GM12878 (cell line): Measurements from ENCODE around the gene POU3F2. TPM values are rescaled to one million over a fixed set of nuclear protein-coding genes. Genes with fewer than 3 reads are reported as not detected.

Experiments used
- ATAC-seq: fragments of 200-7000 bp; cut with Tn5 transposase; 3 replicates; pipeline ENCODE4 v1.9.1; 2020; ENCODE audit warnings: mild to moderate bottlenecking, moderate library complexity
- BruUV-seq: library from RNA; stranded (reverse); fragments of 400-500 nt; replicated peaks from 2 replicates; lab custom pipeline; 2021; lab: Mats Ljungman, UMichigan
- CTCF ChIA-PET: fragments of 300-600 bp; sonication (Branson Sonifier 250); formaldehyde crosslinking; extraction: SDS; loops from one replicate; lab custom pipeline; 2021; ENCODE audit warnings: inconsistent platforms; lab: Yijun Ruan, JAX
- POLR2A ChIA-PET: fragments of 350-600 bp; formaldehyde crosslinking; extraction: SDS; loops from one replicate; lab custom pipeline; 2021; ENCODE audit warnings: inconsistent platforms; lab: Charles Lee
- RAD21 ChIA-PET: fragments of 300-600 bp; sonication (Branson Sonifier 250); formaldehyde crosslinking; loops from one replicate; lab custom pipeline; 2023; ENCODE audit warnings: antibody characterized with exemption; ENCODE audit not compliant: unreplicated experiment; lab: Charles Lee
- SMC1A ChIA-PET: fragments of 300-600 bp; sonication (Branson Sonifier 250); formaldehyde crosslinking; loops from one replicate; lab custom pipeline; 2023; ENCODE audit not compliant: unreplicated experiment, uncharacterized antibody; lab: Charles Lee
- DNase-seq: peaks from one replicate; pipeline ENCODE4 v3.0.0-alpha.2; 2011; ENCODE audit warnings: low read depth, low spot score
- FAIRE-seq: peaks from 3 replicates; lab custom pipeline; 2011; peaks lifted over from hg19 to GRCh38; lab: Jason Lieb, UNC
- H2AFZ ChIP-seq: 2 replicates; pipeline ENCODE4 v1.6.0; 2011; ENCODE audit warnings: low read depth, low read length, control low read depth; ENCODE audit not compliant: control insufficient read depth
- H3K27ac ChIP-seq: 2 replicates; pipeline ENCODE4 v1.5.1; 2011; ENCODE audit warnings: control low read depth; ENCODE audit not compliant: control insufficient read depth, insufficient read depth
- H3K27me3 ChIP-seq, 2 experiments: replicated peaks in 1 of 2; 2 replicates each; pipeline versions ENCODE4 v1.6.0 to v1.6.1; 2011; ENCODE audit warnings: low read length in 1 of 2; ENCODE audit not compliant: control insufficient read depth in 2 of 2, insufficient read depth in 2 of 2
- H3K36me3 ChIP-seq, 2 experiments: 2 replicates each; pipeline ENCODE4 v1.5.1; 2011; ENCODE audit warnings: low read length in 1 of 2; ENCODE audit not compliant: control insufficient read depth in 2 of 2, insufficient read depth in 2 of 2
- H3K4me1 ChIP-seq: 2 replicates; pipeline ENCODE4 v1.6.1; 2011; ENCODE audit warnings: mild to moderate bottlenecking, low read length, moderate library complexity, mixed read lengths; ENCODE audit not compliant: control insufficient read depth, insufficient read depth
- H3K4me2 ChIP-seq: 2 replicates; pipeline ENCODE4 v1.6.0; 2011; ENCODE audit warnings: control low read depth; ENCODE audit not compliant: control insufficient read depth, insufficient read depth
- H3K4me3 ChIP-seq: fragments of 200-600 bp; sonication (generic); 2 replicates; pipeline ENCODE4 v1.5.1; 2016
- H3K79me2 ChIP-seq: 2 replicates; pipeline ENCODE4 v1.6.0; 2011; ENCODE audit warnings: low read length; ENCODE audit not compliant: control insufficient read depth, insufficient read depth
- H3K9ac ChIP-seq: 2 replicates; pipeline ENCODE4 v1.8.0; 2011; ENCODE audit warnings: low read length, control low read depth, mixed read lengths; ENCODE audit not compliant: control insufficient read depth, insufficient read depth
- H3K9me3 ChIP-seq: replicated peaks from 3 replicates; pipeline ENCODE4 v1.5.1; 2011; ENCODE audit warnings: mild to moderate bottlenecking, low read length; ENCODE audit not compliant: control insufficient read depth, insufficient read depth
- H4K20me1 ChIP-seq: 2 replicates; pipeline ENCODE4 v1.6.0; 2011; ENCODE audit not compliant: control insufficient read depth, insufficient read depth
- ATF3 ChIP-seq: IDR thresholded peaks from 2 replicates; pipeline ENCODE4 v1.6.1; 2011; ENCODE audit warnings: low read depth, mild to moderate bottlenecking, low read length, moderate library complexity, borderline replicate concordance; ENCODE audit errors: extremely low read depth
- BMI1 ChIP-seq: fragments of 450-650 bp; IDR thresholded peaks from 2 replicates; pipeline ENCODE4 v1.6.1; 2016; ENCODE audit warnings: mild to moderate bottlenecking, moderate library complexity, borderline replicate concordance
- E4F1 ChIP-seq: fragments of 450-650 bp; IDR thresholded peaks from 2 replicates; pipeline ENCODE4 v1.6.1; 2018; ENCODE audit warnings: borderline replicate concordance, mild to moderate bottlenecking; ENCODE audit not compliant: partially characterized antibody
- EZH2 ChIP-seq: IDR thresholded peaks from 2 replicates; pipeline ENCODE4 v1.6.1; 2012; ENCODE audit warnings: low read depth, mild to moderate bottlenecking, control low read depth, inconsistent platforms, low read length, borderline replicate concordance; ENCODE audit not compliant: control insufficient read depth
- HDGF ChIP-seq: fragments of 450-650 bp; IDR thresholded peaks from 2 replicates; pipeline ENCODE4 v1.6.1; 2016; ENCODE audit warnings: antibody characterized with exemption
- SMAD1 ChIP-seq: fragments of 450-650 bp; IDR thresholded peaks from 2 replicates; pipeline ENCODE4 v1.6.1; 2018; ENCODE audit warnings: mild to moderate bottlenecking, low read depth; ENCODE audit not compliant: partially characterized antibody
- SUZ12 ChIP-seq: fragments of 200-600 bp; sonication (generic); IDR thresholded peaks from one replicate; pipeline ENCODE4 v1.6.1; 2018; ENCODE audit warnings: antibody characterized with exemption, mild to moderate bottlenecking; ENCODE audit not compliant: unreplicated experiment
- TBL1XR1 ChIP-seq: IDR thresholded peaks from 2 replicates; pipeline ENCODE4 v1.6.1; 2012; ENCODE audit warnings: low read depth, low read length, improper control_type of control experiment
- WGBS: methylation state at CpG from one replicate; pipeline ENCODE4 v1.1.6; 2016; ENCODE audit warnings: low lambda C conversion rate; ENCODE audit not compliant: insufficient replicate concordance, insufficient coverage; ENCODE audit errors: missing lambda C conversion rate; 5-methylcytosine and 5-hydroxymethylcytosine counted together
- in situ Hi-C: fragments of 300-500 bp; cut with MboI; formaldehyde crosslinking; loops from 9 replicates; pipeline ENCODE4 v1.14.3; 2018; ENCODE audit warnings: mixed read lengths
- intact Hi-C: fragments of 100-400 bp; cut with micrococcal nuclease; formaldehyde crosslinking; loops from one replicate; pipeline ENCODE4 v1.14.2; 2022; ENCODE audit not compliant: unreplicated experiment
- polyA plus RNA-seq, 11 experiments: library from polyadenylated mRNA; depleted of rRNA in 4 of 11; unstranded in 6 of 11; stranded (reverse) in 5 of 11; fragments of >200 nt; fragmentation: Nextera tagmentation in 4 of 11; fragmentation: Illumina TruSeq in 1 of 11; extraction: Ambion mirVana in 4 of 11; extraction: Trizol in 1 of 11; gene quantifications; 1 replicate in 1 of 11; 2 replicates in 10 of 11; pipeline versions ENCODE4 v1.2.1 to v1.2.3, GENCODE V29; 2011 to 2016; ENCODE audit warnings: inconsistent platforms in 2 of 11, missing spikeins in 2 of 11, low read depth in 1 of 11
- total RNA-seq, 4 experiments: library from RNA; depleted of rRNA in 3 of 4; stranded (reverse); fragments of >200 nt in 3 of 4; fragmentation: Illumina TruSeq in 1 of 4; extraction: Trizol in 1 of 4; gene quantifications; 2 replicates each; pipeline versions ENCODE4 v1.2.1 to v1.2.3, GENCODE V29; 2013 to 2021

POU3F2 gene
- total and polyA plus RNA-seq, 10 of the 15 experiments (the other 5 are each of a cell fraction or from before 2014, with no cell fraction given) = not detected

- SMC1A ChIA-PET = interaction anchor here (1.0 kb wide), 1 partner anchor 67 kb away, joined by 4 read pairs; no protein-coding TSS in a partner anchor
- no peak for TF ChIP-seq E4F1
- no peak for TF ChIP-seq SMAD1
- TF ChIP-seq ATF3 = no peak
- TF ChIP-seq HDGF = no peak
- TF ChIP-seq BMI1 = no peak
- 0 out of 2 replicates have a peak, but pooled peaks have one; percentile 56 for TF ChIP-seq EZH2
- peak; percentile 60 for TF ChIP-seq SUZ12
- no peak for TF ChIP-seq TBL1XR1
- H3K27ac ChIP-seq = no peak overlapping the region
- BruUV-seq = no TSS peak
- no peak overlapping the region for H3K4me2 ChIP-seq
- POLR2A ChIA-PET = no interaction called here
- H3K4me3 ChIP-seq = no peak overlapping the region
- H3K36me3 ChIP-seq = no peaks in the 10 kb centered on the region
- ATAC-seq (no peak), DNase-seq (no peak), FAIRE-seq (no peak)
- H2AFZ ChIP-seq = no peak overlapping the region
- no peak overlapping the region for H3K9ac ChIP-seq
- no peaks in the 10 kb centered on the region for H3K9me3 ChIP-seq
- H3K4me1 ChIP-seq = no peaks in the 10 kb centered on the region
- WGBS = 33% methylated on average over 41 of the region's 51 CpGs
- RAD21 ChIA-PET = no interaction called here
- no peaks in the 10 kb centered on the region for H4K20me1 ChIP-seq
- no peaks in the 10 kb centered on the region for H3K79me2 ChIP-seq
- intact Hi-C loops = loop anchor here (1.0 to 10.0 kb wide), 4 partner anchors 273 to 1139 kb away; no protein-coding TSS in a partner anchor
- H3K27me3 ChIP-seq = peaks cover 8 to 34% of the 10 kb centered on the region in 2 experiments
- in situ Hi-C loops = loop anchor here (5.0 kb wide), 1 partner anchor 1347 kb away; no protein-coding TSS in a partner anchor
- CTCF ChIA-PET = interaction anchor here (0.6 to 1.0 kb wide), 3 partner anchors 16 to 888 kb away, joined by 3 to 4 read pairs (median 3); no protein-coding TSS in a partner anchor
These were observed 10.2 kb downstream of the POU3F2 start for GRCh38 chr6:98844244-98845210.
